Posterior vena cava (tissue), 2 donors: ENCODE measurements around the gene PYGO2. TPM values are rescaled to one million over a fixed set of nuclear protein-coding genes. Genes with fewer than 3 reads are reported as not detected.

Source experiments
- microRNA-seq, 2 donors: library from miRNA; unstranded; fragments of <30 nt; microRNA quantifications; one replicate each; pipeline ENCODE4 v1.2.0, GENCODE V29; 2020 to 2021; ENCODE audit warnings: borderline microRNAs expressed in 2 of 2
- total RNA-seq, 2 donors: library from RNA; stranded (reverse); fragmentation: NEBNext Ultra II Directional; extraction: Animal tissue kit (Norgen Biotek cat#: 25700); gene quantifications; one replicate each; pipeline ENCODE4 v1.2.1, GENCODE V29; 2021
- donor health status: DM: yes; HTN: yes; CAD: no.
- donor health status: DM: yes; HTN: yes; CAD: no.

The PYGO2 gene
- total RNA-seq, 2 donors from 2014 or later: 17.0 to 19.2 TPM

Small RNA genes lying within 50 kb of the gene (microRNA-seq; reads per million reads assigned to microRNA genes)
- gene MIR4258: 0 to 0.26 reads per million in 2 donors

Other genes with a start within 250 kb of the PYGO2 start
- 1 to 10 TPM; 1.9 to 2.0 TPM for gene KCNN3, start 91.5 kb downstream of the PYGO2 start, total RNA-seq
- gene PMVK, start 25.1 kb downstream of the PYGO2 start, total RNA-seq: 10 to 100 TPM; 26.5 to 31.5 TPM
- gene PBXIP1, start 5.7 kb downstream of the PYGO2 start, total RNA-seq: 100 to 1,000 TPM in 1 of 2 donors, 10 to 100 TPM in 1; 95.3 to 138 TPM
- 100 to 1,000 TPM; 135 to 149 TPM for gene SHC1, start 9.0 kb upstream of the PYGO2 start, total RNA-seq
- 10 to 100 TPM; 22.5 to 23.4 TPM for gene CKS1B, start 12.9 kb upstream of the PYGO2 start, total RNA-seq
- 10 to 100 TPM; 18.3 to 21.6 TPM for gene FLAD1, start 21.6 kb upstream of the PYGO2 start, total RNA-seq
- not detected for gene LENEP, start 31.8 kb upstream of the PYGO2 start, total RNA-seq
- gene ZBTB7B, start 41.0 kb upstream of the PYGO2 start, total RNA-seq: 10 to 100 TPM; 50.5 to 72.8 TPM
- gene DCST2, start 72.0 kb upstream of the PYGO2 start, total RNA-seq: 1 to 10 TPM in 1 of 2 donors, under 1 TPM in 1; 0.48 to 1.1 TPM
- gene DCST1, start 72.0 kb upstream of the PYGO2 start, total RNA-seq: not detected
- 100 to 1,000 TPM; 146 to 178 TPM for gene ADAM15, start 89.5 kb upstream of the PYGO2 start, total RNA-seq
- 1 to 10 TPM; 2.0 to 2.6 TPM for gene EFNA4, start 102.0 kb upstream of the PYGO2 start, total RNA-seq
- 1 to 10 TPM; 2.0 TPM for gene EFNA3, start 117.1 kb upstream of the PYGO2 start, total RNA-seq
- gene EFNA1, start 166.1 kb upstream of the PYGO2 start, total RNA-seq: 10 to 100 TPM; 12.6 to 13.2 TPM
- gene SLC50A1, start 174.1 kb upstream of the PYGO2 start, total RNA-seq: 10 to 100 TPM; 24.5 TPM
- 10 to 100 TPM; 53.1 to 75.2 TPM for gene DPM3, start 178.7 kb upstream of the PYGO2 start, total RNA-seq
- gene KRTCAP2, start 211.5 kb upstream of the PYGO2 start, total RNA-seq: 100 to 1,000 TPM; 145 to 146 TPM
- gene TRIM46, start 212.1 kb upstream of the PYGO2 start, total RNA-seq: 1 to 10 TPM; 1.3 to 2.1 TPM
- 10 to 100 TPM; 46.3 to 96.6 TPM for gene THBS3, start 246.1 kb upstream of the PYGO2 start, total RNA-seq
- 10 to 100 TPM; 20.9 to 26.8 TPM for gene MTX1, start 246.9 kb upstream of the PYGO2 start, total RNA-seq